SK-N-SH treated with all-trans-retinoic acid at 6 μM for 48 hours (cell line): ENCODE measurements around the gene NADSYN1.

Experiments used
- ATAC-seq: fragments of 200-7000 bp; cut with Tn5 transposase; 3 replicates; pipeline ENCODE4 v1.9.1; 2020; ENCODE audit warnings: mild to moderate bottlenecking, moderate library complexity
- ARNTL ChIP-seq: fragments of 450-650 bp; formaldehyde crosslinking; IDR thresholded peaks from 2 replicates; pipeline ENCODE4 v1.5.0; 2020; ENCODE audit warnings: low read depth, mild to moderate bottlenecking, moderate library complexity, borderline replicate concordance
- BACH2 ChIP-seq: fragments of 250-450 bp; sonication (Bioruptor Pico); IDR thresholded peaks from 2 replicates; pipeline ENCODE4 v1.9.0; 2021; ENCODE audit warnings: mild to moderate bottlenecking, borderline replicate concordance
- CSDC2 ChIP-seq: fragments of 250-450 bp; sonication (Bioruptor Pico); IDR thresholded peaks from 2 replicates; pipeline ENCODE4 v1.5.0; 2020; ENCODE audit warnings: mild to moderate bottlenecking, moderate library complexity
- ESRRG ChIP-seq: fragments of 250-450 bp; sonication (Bioruptor Pico); IDR thresholded peaks from 2 replicates; pipeline ENCODE4 v1.6.1; 2021; ENCODE audit warnings: mild to moderate bottlenecking
- GLIS3 ChIP-seq: fragments of 250-450 bp; sonication (Bioruptor Pico); IDR thresholded peaks from 2 replicates; pipeline ENCODE4 v1.5.0; 2020; ENCODE audit warnings: mild to moderate bottlenecking, moderate library complexity
- ISL1 ChIP-seq: fragments of 250-450 bp; sonication (Bioruptor Pico); IDR thresholded peaks from 2 replicates; pipeline ENCODE4 v2.1.2; 2022; ENCODE audit warnings: mild to moderate bottlenecking, moderate library complexity
- OSR1 ChIP-seq: fragments of 250-450 bp; sonication (Bioruptor Pico); IDR thresholded peaks from 2 replicates; pipeline ENCODE4 v1.8.0; 2022; ENCODE audit warnings: moderate library complexity, mild to moderate bottlenecking, inconsistent platforms
- PPARA ChIP-seq: fragments of 250-450 bp; sonication (Bioruptor Pico); IDR thresholded peaks from 2 replicates; pipeline ENCODE4 v1.5.0; 2020; ENCODE audit warnings: mild to moderate bottlenecking, borderline replicate concordance
- RARB ChIP-seq: fragments of 250-450 bp; sonication (Bioruptor Pico); IDR thresholded peaks from 2 replicates; pipeline ENCODE4 v1.8.0; 2021; ENCODE audit warnings: mild to moderate bottlenecking, moderate library complexity
- SNAI2 ChIP-seq: fragments of 250-450 bp; sonication (Bioruptor Pico); IDR thresholded peaks from 2 replicates; pipeline ENCODE4 v1.5.0; 2020; ENCODE audit warnings: mild to moderate bottlenecking, moderate library complexity
- TCF4 ChIP-seq: fragments of 250-450 bp; sonication (Bioruptor Pico); IDR thresholded peaks from 2 replicates; pipeline ENCODE4 v1.8.0; 2021; ENCODE audit warnings: mild to moderate bottlenecking, moderate library complexity, borderline replicate concordance
- TOX ChIP-seq: fragments of 250-450 bp; sonication (Bioruptor Pico); IDR thresholded peaks from 2 replicates; pipeline ENCODE4 v1.8.0; 2021; ENCODE audit warnings: mild to moderate bottlenecking, moderate library complexity, borderline replicate concordance
- ZC3H10 ChIP-seq: fragments of 250-450 bp; sonication (Bioruptor Pico); IDR thresholded peaks from 2 replicates; pipeline ENCODE4 v1.5.1; 2021; ENCODE audit warnings: mild to moderate bottlenecking, moderate library complexity
- ZFP3 ChIP-seq: fragments of 250-450 bp; sonication (Bioruptor Pico); IDR thresholded peaks from 2 replicates; pipeline ENCODE4 v1.5.0; 2020; ENCODE audit warnings: mild to moderate bottlenecking, moderate library complexity
- ZFP30 ChIP-seq: fragments of 450-650 bp; formaldehyde crosslinking; IDR thresholded peaks from 2 replicates; pipeline ENCODE4 v1.5.0; 2022; ENCODE audit warnings: mild to moderate bottlenecking, moderate library complexity
- ZNF565 ChIP-seq: fragments of 450-650 bp; formaldehyde crosslinking; conservative IDR thresholded peaks from 2 replicates; pipeline ENCODE4 v1.5.0; 2020; ENCODE audit warnings: low read depth, mild to moderate bottlenecking, moderate library complexity
- TF ChIP-seq, protein P1 (sequence below): fragments of 250-450 bp; sonication (Bioruptor Pico); IDR thresholded peaks from 2 replicates; pipeline ENCODE4 v1.5.1; 2021; ENCODE audit warnings: mild to moderate bottlenecking, moderate library complexity
- TF ChIP-seq, protein P2 (sequence below): fragments of 250-450 bp; sonication (Bioruptor Pico); IDR thresholded peaks from 2 replicates; pipeline ENCODE4 v1.8.0; 2020; ENCODE audit warnings: mild to moderate bottlenecking, moderate library complexity, borderline replicate concordance
- TF ChIP-seq, protein P3 (sequence below): fragments of 250-450 bp; sonication (Bioruptor Pico); IDR thresholded peaks from 2 replicates; pipeline ENCODE4 v1.5.1; 2020; ENCODE audit warnings: low read depth, mild to moderate bottlenecking, moderate library complexity
- TF ChIP-seq, protein P4 (sequence below): fragments of 250-450 bp; sonication (Bioruptor Pico); IDR thresholded peaks from 2 replicates; pipeline ENCODE4 v1.5.0; 2020; ENCODE audit warnings: mild to moderate bottlenecking, moderate library complexity

The NADSYN1 gene

DNA sequence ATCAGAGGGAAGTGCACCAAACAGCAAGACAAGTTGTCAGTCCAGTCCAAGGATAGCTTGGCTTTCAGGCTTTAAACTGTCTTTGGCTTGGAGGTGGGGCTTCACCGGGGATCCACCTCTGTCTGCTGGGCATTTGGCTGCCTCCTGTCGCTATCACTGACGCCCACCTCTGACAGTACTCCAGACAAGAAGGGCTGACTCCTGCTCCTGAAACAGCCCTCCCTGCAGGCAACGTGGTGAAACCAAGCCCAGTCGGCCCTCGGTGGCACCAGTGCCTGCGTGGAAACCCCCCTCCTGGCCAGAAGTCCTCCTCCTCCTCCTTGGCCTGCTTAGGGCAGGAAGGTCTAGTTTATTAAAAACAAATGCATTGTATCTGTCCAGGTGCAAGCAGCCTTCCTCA lies 21.7 kb upstream of the NADSYN1 start:
- TF ChIP-seq ARNTL (CRISPR knock-in tag) (no peak), ESRRG (CRISPR knock-in tag) (no peak), RARB (CRISPR knock-in tag) (no peak), PPARA (CRISPR knock-in tag) (no peak), ZFP30 (CRISPR knock-in tag) (no peak)
- TF ChIP-seq, protein P1, sequence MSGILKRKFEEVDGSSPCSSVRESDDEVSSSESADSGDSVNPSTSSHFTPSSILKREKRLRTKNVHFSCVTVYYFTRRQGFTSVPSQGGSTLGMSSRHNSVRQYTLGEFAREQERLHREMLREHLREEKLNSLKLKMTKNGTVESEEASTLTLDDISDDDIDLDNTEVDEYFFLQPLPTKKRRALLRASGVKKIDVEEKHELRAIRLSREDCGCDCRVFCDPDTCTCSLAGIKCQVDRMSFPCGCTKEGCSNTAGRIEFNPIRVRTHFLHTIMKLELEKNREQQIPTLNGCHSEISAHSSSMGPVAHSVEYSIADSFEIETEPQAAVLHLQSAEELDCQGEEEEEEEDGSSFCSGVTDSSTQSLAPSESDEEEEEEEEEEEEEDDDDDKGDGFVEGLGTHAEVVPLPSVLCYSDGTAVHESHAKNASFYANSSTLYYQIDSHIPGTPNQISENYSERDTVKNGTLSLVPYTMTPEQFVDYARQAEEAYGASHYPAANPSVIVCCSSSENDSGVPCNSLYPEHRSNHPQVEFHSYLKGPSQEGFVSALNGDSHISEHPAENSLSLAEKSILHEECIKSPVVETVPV (CRISPR knock-in tag), result no peak
- TF ChIP-seq, all 23 proteins: peak for 0
- no peak for ATAC-seq

DNA sequence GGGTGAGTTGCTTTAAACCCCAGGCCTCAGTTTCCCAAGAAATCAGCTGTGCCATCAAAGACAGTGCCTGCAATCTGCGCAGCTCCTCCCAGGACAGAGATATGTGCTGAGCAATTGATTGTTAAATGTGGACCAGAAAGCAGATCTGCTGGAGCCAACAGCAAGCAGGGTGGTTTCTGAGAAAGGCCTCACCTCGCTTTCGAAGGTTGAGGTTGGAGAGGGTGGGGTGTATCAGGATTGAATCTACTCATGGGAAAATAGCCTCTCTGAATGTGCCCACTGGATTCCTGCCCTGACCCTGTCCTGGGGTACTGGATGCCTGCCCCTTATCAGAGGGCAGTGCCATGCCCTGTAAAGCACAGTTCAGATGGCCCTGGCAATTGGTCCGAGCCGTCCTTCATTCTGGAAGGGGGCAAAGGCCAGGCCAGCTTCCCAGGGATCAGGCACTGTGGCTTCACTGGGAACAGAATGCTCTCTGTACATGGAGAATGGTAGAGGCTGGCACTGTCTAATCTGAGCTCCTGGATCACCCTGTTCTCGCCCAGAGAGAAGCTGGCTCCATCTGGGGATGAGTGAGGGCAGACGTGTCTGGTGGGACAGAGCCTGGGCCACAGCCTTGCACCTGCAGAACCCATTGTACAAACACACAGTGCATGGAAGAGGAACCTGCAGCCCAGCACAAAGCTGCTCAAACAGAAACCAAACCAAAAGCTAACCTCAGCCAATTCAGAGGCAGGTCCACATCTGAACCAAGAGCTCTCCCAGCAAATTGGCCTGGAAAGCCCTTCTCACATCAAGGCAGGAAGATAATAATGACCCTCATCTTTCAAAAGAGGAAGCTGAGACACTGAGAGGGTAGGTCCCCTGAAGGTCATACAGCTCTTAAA lies 20.0 kb upstream of the NADSYN1 start:
- no peak; the same call in 2 of the 3 replicates for ATAC-seq
- TF ChIP-seq, protein P2, sequence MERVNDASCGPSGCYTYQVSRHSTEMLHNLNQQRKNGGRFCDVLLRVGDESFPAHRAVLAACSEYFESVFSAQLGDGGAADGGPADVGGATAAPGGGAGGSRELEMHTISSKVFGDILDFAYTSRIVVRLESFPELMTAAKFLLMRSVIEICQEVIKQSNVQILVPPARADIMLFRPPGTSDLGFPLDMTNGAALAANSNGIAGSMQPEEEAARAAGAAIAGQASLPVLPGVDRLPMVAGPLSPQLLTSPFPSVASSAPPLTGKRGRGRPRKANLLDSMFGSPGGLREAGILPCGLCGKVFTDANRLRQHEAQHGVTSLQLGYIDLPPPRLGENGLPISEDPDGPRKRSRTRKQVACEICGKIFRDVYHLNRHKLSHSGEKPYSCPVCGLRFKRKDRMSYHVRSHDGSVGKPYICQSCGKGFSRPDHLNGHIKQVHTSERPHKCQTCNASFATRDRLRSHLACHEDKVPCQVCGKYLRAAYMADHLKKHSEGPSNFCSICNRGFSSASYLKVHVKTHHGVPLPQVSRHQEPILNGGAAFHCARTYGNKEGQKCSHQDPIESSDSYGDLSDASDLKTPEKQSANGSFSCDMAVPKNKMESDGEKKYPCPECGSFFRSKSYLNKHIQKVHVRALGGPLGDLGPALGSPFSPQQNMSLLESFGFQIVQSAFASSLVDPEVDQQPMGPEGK (CRISPR knock-in tag), result no peak
- TF ChIP-seq BACH2 (CRISPR knock-in tag) (no peak), OSR1 (CRISPR knock-in tag) (no peak), ZNF565 (CRISPR knock-in tag) (no peak), TCF4 (CRISPR knock-in tag) (no peak), GLIS3 (no peak), RARB (CRISPR knock-in tag) (no peak), ESRRG (CRISPR knock-in tag) (no peak), ARNTL (CRISPR knock-in tag) (no peak), ISL1 (CRISPR knock-in tag) (no peak), ZC3H10 (no peak), SNAI2 (no peak), ZFP3 (no peak)
- TF ChIP-seq, protein P3, sequence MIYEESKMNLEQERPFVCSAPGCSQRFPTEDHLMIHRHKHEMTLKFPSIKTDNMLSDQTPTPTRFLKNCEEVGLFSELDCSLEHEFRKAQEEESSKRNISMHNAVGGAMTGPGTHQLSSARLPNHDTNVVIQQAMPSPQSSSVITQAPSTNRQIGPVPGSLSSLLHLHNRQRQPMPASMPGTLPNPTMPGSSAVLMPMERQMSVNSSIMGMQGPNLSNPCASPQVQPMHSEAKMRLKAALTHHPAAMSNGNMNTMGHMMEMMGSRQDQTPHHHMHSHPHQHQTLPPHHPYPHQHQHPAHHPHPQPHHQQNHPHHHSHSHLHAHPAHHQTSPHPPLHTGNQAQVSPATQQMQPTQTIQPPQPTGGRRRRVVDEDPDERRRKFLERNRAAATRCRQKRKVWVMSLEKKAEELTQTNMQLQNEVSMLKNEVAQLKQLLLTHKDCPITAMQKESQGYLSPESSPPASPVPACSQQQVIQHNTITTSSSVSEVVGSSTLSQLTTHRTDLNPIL, result no peak
- TF ChIP-seq, protein P1 (CRISPR knock-in tag), result no peak
- TF ChIP-seq, protein P4, sequence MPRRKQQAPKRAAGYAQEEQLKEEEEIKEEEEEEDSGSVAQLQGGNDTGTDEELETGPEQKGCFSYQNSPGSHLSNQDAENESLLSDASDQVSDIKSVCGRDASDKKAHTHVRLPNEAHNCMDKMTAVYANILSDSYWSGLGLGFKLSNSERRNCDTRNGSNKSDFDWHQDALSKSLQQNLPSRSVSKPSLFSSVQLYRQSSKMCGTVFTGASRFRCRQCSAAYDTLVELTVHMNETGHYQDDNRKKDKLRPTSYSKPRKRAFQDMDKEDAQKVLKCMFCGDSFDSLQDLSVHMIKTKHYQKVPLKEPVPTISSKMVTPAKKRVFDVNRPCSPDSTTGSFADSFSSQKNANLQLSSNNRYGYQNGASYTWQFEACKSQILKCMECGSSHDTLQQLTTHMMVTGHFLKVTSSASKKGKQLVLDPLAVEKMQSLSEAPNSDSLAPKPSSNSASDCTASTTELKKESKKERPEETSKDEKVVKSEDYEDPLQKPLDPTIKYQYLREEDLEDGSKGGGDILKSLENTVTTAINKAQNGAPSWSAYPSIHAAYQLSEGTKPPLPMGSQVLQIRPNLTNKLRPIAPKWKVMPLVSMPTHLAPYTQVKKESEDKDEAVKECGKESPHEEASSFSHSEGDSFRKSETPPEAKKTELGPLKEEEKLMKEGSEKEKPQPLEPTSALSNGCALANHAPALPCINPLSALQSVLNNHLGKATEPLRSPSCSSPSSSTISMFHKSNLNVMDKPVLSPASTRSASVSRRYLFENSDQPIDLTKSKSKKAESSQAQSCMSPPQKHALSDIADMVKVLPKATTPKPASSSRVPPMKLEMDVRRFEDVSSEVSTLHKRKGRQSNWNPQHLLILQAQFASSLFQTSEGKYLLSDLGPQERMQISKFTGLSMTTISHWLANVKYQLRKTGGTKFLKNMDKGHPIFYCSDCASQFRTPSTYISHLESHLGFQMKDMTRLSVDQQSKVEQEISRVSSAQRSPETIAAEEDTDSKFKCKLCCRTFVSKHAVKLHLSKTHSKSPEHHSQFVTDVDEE, result no peak

DNA sequence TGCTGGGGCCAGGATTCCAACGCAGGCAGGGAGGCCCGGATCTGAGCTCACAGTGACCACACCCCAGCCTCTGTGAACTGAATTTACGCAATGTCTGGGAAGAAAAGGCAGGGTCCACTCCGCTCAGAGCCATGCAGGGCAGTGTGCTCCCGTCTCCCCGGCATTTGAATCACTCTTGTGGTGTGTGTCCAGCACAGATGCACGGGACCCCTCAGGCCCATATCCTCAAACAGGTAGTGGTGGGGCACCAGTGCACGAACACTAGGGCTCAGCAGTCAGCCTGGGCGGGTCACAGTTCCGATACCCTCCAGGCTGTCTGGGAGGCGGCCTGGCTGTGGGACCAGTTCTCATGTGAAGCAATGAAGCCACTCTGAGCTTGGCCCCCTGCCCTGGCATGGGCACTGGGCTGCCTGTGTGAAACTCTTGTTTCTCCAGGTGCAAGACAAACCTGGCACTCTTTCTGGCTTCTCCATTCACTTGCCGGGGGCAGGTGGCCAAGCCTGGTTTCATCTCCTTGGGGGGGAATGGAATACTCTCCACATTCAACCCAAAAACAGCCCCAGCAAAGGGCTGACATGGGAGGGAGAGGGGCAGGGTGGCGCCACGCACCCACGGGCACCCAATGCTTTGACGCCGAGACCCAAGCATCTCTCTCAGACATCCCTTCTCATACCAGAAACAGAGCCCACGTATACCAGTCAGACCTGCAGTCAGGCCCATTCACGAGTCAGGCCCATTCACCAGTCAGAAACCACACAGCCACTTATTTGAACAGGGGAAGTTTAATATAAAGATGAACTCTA lies 19.2 kb upstream of the NADSYN1 start:
- no peak for ATAC-seq
- TF ChIP-seq RARB (CRISPR knock-in tag), result no peak
- TF ChIP-seq TOX, result no peak
- TF ChIP-seq, protein P4, result no peak
- TF ChIP-seq CSDC2 (CRISPR knock-in tag), result no peak
